ENCODE results near the gene CFAP92. TPM values are rescaled to one million over a fixed set of nuclear protein-coding genes. Genes with fewer than 3 reads are reported as not detected.

The CFAP92 gene
- total and polyA plus RNA-seq, 11 donors, result 0.12 to 1.8 (median 0.36) TPM; not detected in 3

- no peaks in the 10 kb centered on the region for H3K9me3 ChIP-seq
- H3K4me3 ChIP-seq, result no peak overlapping the region
- H3K27me3 ChIP-seq, result no peaks in the 10 kb centered on the region
- ATAC-seq, result no peak
- H3K27ac ChIP-seq, result peak overlapping the region in 8 of 12 donors; percentile 78 to 93 (median 86)
- 90 to 96% (median 95%) methylated on average over 3 of the region's 3 CpGs for WGBS, 4 donors
- H3K4me1 ChIP-seq, result peaks cover 0 to 54% (median 40%) of the 10 kb centered on the region in 12 donors
- H3K36me3 ChIP-seq, result peaks cover 0 to 10% (median 0%) of the 10 kb centered on the region in 9 donors
- intact Hi-C loops (cut with DNase I), result no loop called here
- no peak for DNase-seq
- TF ChIP-seq CTCF (IDR thresholded peaks at IDR 0.05) (no peak), POLR2A (IDR thresholded peaks at IDR 0.05) (no peak)
Measured at GRCh38 chr3:129013491-129013891, 19.6 kb upstream of the CFAP92 start.

DNA sequence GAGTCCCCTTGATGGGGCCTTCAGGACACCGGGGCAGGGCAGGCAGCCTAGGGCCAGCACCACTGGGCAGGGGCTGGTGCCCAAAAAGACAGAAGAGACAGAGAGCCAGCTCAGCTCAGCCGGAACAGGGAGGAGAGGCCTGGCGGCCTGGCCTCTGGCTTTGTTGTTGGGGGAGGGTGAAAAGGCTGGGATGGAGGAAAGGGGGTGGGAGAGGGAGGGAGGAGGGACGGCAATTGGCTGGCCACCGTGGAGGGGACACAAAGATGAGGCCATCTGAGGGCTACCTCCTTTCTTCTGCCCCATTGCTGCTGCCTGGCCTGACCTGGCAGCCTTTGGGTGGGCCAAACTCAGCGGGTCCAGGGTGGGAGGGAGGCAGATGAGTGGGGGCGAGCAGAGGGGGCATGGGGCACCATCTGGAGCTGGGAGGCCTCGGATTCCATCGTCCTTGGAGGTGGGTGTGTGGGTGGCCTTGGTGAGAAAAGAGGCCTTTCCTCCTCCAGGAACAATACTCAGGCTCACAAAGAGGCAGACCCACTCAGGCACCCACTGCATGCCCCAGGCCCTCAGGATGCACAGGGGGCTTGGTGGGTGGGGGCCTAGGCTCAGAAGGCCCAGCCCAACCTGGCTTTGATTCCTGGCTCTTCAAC is 16.6 kb upstream of the CFAP92 start:
- DNase-seq, result peak in 1 of 5 donors; percentile 37
- H3K4me3 ChIP-seq, result no peak overlapping the region
- peaks cover 0 to 15% (median 0%) of the 10 kb centered on the region in 9 donors for H3K27me3 ChIP-seq
- TF ChIP-seq CTCF (IDR thresholded peaks at IDR 0.05) (no peak), POLR2A (IDR thresholded peaks at IDR 0.05) (no peak)
- peaks cover 0 to 23% (median 0%) of the 10 kb centered on the region in 9 donors for H3K36me3 ChIP-seq
- peak overlapping the region in 3 of 12 donors; percentile 2 to 30 (median 6) for H3K27ac ChIP-seq
- H3K9me3 ChIP-seq, result no peaks in the 10 kb centered on the region
- WGBS, 4 donors, result 70 to 78% (median 75%) methylated on average over 8 to 9 of the region's 9 CpGs
- peaks cover 1 to 51% (median 34%) of the 10 kb centered on the region in 12 donors for H3K4me1 ChIP-seq
- ATAC-seq, result no peak
- intact Hi-C loops (cut with DNase I), result no loop called here

GRCh38 chr3:129009266-129009665 is 15.4 kb upstream of the CFAP92 start:
- ATAC-seq (no peak), DNase-seq (peak in 1 of 5 donors; percentile 20)
- TF ChIP-seq CTCF (IDR thresholded peaks at IDR 0.05) (no peak), POLR2A (IDR thresholded peaks at IDR 0.05) (no peak)
- 97 to 100% (median 98%) methylated on average over 2 of the region's 2 CpGs for WGBS, 4 donors
- Histone ChIP-seq H3K9me3 (no peaks in the 10 kb centered on the region), H3K27ac (no peak overlapping the region), H3K4me1 (peaks cover 3 to 50% (median 33%) of the 10 kb centered on the region in 12 donors), H3K4me3 (no peak overlapping the region), H3K27me3 (peaks cover 0 to 25% (median 4%) of the 10 kb centered on the region in 9 donors), H3K36me3 (peaks cover 0 to 23% (median 0%) of the 10 kb centered on the region in 9 donors)
- intact Hi-C loops (cut with DNase I), result no loop called here

DNA sequence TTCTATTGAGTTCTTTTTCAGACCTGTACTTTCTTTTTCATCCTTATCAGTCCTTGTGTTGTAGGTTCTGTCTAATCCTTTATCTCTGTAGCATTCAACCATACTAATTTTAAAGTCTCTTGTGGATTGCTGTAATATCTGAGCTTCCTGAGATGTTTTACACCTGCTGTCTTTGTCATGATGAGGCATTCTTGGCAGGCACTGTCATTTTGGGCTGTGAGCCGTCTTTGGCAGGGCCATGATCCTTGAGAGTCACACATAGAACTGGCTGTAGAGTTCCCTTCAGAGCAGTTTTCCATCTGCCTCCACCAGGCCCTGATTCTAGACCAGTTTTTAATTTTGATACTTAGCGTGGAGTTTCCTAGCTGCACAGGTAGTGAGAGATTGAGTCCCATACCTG is 13.9 kb upstream of the CFAP92 start:
- Histone ChIP-seq H3K4me1 (peaks cover under 1 to 53% (median 32%) of the 10 kb centered on the region in 12 donors), H3K36me3 (peaks cover 0 to 23% (median 0%) of the 10 kb centered on the region in 9 donors), H3K4me3 (no peak overlapping the region), H3K27ac (peak overlapping the region in 10 of 12 donors; percentile 12 to 77 (median 36)), H3K27me3 (peaks cover 0 to 38% (median 11%) of the 10 kb centered on the region in 9 donors), H3K9me3 (no peaks in the 10 kb centered on the region)
- TF ChIP-seq POLR2A (IDR thresholded peaks at IDR 0.05) (no peak), CTCF (IDR thresholded peaks at IDR 0.05) (no peak)
- DNase-seq (peak in 1 of 5 donors; percentile 21), ATAC-seq (peak in 3 of 4 donors; percentile 18 to 42 (median 24))
- WGBS, 4 donors, result 66 to 82% (median 72%) methylated on average over 2 of the region's 2 CpGs
- intact Hi-C loops (cut with DNase I), result no loop called here

Measured in heart left ventricle (tissue), 16 donors.